Fibroblast of the aortic adventitia (primary cell): Measurements from ENCODE around the gene ZBED4. TPM values are rescaled to one million over a fixed set of nuclear protein-coding genes. Genes with fewer than 3 reads are reported as not detected.

Experiments used
- DNase-seq: peaks from one replicate; pipeline ENCODE4 v3.0.0-alpha.2; 2010; ENCODE audit warnings: low read depth
- H3K4me3 ChIP-seq: 2 replicates; pipeline ENCODE4 v1.5.1; 2011; ENCODE audit warnings: low read depth, mild to moderate bottlenecking, control low read depth, low read length, moderate library complexity
- total RNA-seq: library from RNA; depleted of rRNA; stranded (reverse); fragments of >200 nt; gene quantifications from 2 replicates; pipeline ENCODE4 v1.2.3, GENCODE V29; 2012; ENCODE audit warnings: low replicate concordance
- TF ChIP-seq, protein P1 (sequence below): IDR thresholded peaks from 2 replicates; pipeline ENCODE4 v1.5.1; 2011; ENCODE audit warnings: mild to moderate bottlenecking, low read length, control low read depth, inconsistent platforms; ENCODE audit not compliant: insufficient read depth

ZBED4 gene, protein sequence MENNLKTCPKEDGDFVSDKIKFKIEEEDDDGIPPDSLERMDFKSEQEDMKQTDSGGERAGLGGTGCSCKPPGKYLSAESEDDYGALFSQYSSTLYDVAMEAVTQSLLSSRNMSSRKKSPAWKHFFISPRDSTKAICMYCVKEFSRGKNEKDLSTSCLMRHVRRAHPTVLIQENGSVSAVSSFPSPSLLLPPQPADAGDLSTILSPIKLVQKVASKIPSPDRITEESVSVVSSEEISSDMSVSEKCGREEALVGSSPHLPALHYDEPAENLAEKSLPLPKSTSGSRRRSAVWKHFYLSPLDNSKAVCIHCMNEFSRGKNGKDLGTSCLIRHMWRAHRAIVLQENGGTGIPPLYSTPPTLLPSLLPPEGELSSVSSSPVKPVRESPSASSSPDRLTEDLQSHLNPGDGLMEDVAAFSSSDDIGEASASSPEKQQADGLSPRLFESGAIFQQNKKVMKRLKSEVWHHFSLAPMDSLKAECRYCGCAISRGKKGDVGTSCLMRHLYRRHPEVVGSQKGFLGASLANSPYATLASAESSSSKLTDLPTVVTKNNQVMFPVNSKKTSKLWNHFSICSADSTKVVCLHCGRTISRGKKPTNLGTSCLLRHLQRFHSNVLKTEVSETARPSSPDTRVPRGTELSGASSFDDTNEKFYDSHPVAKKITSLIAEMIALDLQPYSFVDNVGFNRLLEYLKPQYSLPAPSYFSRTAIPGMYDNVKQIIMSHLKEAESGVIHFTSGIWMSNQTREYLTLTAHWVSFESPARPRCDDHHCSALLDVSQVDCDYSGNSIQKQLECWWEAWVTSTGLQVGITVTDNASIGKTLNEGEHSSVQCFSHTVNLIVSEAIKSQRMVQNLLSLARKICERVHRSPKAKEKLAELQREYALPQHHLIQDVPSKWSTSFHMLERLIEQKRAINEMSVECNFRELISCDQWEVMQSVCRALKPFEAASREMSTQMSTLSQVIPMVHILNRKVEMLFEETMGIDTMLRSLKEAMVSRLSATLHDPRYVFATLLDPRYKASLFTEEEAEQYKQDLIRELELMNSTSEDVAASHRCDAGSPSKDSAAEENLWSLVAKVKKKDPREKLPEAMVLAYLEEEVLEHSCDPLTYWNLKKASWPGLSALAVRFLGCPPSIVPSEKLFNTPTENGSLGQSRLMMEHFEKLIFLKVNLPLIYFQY
- 5.3 and 8.3 TPM in 2 replicates for total RNA-seq

DNA sequence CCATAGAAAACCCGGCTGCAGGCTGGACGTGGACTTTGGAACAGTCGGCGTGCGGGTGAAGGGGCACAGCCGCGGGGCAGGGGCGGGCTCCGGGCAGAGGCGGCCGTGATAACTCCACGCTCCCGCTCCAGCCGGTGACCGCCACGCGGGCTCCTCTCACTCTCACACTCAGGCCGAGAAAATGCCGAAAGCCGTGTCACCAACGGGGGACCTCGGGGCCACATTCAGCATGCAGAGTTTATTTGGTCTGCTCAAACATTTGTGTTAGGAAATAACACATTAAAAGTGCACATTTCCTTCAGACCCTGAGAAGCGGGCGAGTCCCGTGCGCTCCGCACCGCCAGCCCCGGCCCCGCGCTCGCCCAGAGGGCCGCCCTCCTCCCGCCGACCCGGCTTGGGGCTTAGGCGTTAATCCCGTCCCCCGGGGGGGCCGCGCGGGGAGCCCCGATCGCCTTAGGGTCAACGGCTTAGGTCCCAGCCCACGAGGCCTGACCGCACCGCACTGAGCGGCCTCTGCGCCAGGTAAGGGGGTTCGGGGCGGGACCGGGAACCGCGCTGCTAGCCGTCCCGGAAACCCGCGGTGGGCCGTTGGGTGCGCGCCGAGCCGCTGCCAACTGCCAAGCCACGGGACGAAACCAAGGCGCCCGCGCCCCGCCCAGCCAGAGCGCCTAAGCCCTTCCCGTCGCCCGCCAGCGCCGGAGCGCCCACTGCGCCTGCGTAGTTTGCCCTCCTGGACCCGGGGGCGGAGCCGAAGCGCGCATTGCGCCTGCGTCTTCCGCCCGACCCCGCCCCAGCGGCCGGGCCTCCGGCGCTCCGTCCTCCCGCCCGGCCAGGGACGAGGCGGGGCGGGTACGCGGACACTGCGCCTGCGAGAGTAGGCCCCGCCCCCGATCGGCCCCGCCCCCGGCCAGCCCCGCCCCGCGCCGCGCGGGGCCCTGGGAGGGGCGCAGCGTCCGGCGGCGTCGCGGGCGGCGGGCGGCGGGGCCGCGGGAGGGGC, at the start of gene ZBED4:
Gene ZBED4 (plus strand): TSS at position 947 of the 997 bp plus-strand sequence. CDS start 29,819 bp downstream, outside the sequence.
- DNase-seq: peak; percentile 95
- TF ChIP-seq, protein P1, sequence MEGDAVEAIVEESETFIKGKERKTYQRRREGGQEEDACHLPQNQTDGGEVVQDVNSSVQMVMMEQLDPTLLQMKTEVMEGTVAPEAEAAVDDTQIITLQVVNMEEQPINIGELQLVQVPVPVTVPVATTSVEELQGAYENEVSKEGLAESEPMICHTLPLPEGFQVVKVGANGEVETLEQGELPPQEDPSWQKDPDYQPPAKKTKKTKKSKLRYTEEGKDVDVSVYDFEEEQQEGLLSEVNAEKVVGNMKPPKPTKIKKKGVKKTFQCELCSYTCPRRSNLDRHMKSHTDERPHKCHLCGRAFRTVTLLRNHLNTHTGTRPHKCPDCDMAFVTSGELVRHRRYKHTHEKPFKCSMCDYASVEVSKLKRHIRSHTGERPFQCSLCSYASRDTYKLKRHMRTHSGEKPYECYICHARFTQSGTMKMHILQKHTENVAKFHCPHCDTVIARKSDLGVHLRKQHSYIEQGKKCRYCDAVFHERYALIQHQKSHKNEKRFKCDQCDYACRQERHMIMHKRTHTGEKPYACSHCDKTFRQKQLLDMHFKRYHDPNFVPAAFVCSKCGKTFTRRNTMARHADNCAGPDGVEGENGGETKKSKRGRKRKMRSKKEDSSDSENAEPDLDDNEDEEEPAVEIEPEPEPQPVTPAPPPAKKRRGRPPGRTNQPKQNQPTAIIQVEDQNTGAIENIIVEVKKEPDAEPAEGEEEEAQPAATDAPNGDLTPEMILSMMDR: no peak
- peak within 1 kb of the TSS; percentile 86 for H3K4me3 ChIP-seq

DNA sequence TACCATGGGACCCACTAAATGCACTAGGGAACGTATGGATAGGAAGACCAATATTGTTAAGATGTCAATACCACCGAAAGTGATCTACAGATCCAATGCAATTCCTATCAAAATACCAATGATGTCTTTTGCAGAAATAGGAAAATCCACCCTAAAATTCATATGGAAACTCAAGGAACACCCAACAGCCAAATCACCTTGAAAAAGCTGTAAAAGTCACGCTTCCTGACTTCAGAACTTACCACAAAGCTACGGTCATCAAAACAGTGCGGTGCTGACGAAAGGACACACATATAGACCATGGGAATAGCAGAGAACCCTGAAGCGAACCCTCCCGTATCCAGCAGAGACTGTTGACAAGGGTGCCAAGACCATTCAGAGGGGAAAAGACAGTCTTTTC, 46.5 kb upstream of the ZBED4 start:
- DNase-seq: no peak
- TF ChIP-seq, protein P1: no peak
- no peak overlapping the region for H3K4me3 ChIP-seq

DNA sequence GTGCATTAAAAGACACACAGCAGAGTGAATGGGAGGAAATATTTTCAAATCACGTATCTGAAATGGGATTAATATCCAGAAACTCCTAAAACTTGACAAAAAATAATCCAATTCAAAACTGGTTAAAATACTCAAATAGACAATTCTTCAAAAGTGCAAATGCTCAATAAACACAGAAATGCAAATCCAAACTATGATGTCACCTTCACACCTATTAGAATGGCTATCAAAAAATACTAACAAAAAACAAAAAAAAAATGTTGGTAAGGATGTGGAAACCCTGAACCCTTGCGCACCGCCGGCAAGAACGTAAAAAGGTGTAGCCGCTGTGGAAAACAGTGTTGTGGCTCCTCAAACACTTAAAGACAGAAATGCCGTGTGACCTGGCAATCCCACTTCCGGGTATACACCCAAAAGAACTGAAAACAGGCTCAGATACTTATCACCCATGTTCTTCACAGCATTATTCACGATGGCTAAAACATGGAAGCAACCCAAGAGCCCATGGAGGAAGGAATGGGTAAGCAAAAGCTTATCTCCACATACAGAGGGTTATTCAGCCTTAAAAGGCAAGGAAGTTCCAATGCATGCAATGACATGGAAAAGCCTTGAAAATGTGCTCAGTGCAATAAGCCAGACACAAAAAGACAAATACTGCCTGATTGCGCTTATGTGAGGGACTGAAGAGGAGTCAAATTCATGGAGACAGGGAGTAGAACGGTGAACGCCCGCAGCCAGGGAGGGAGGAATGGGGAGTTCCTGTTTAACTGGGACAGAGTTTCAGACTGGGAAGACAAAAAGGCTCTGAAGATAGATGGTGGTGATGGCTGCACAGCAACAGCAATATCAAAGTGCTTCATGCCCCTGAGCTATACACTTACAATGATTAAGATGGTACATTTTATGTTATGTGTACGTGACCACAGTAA, 45.6 kb upstream of the ZBED4 start:
- H3K4me3 ChIP-seq: no peak overlapping the region
- peak; percentile 40 for DNase-seq
- TF ChIP-seq, protein P1: no peak

DNA sequence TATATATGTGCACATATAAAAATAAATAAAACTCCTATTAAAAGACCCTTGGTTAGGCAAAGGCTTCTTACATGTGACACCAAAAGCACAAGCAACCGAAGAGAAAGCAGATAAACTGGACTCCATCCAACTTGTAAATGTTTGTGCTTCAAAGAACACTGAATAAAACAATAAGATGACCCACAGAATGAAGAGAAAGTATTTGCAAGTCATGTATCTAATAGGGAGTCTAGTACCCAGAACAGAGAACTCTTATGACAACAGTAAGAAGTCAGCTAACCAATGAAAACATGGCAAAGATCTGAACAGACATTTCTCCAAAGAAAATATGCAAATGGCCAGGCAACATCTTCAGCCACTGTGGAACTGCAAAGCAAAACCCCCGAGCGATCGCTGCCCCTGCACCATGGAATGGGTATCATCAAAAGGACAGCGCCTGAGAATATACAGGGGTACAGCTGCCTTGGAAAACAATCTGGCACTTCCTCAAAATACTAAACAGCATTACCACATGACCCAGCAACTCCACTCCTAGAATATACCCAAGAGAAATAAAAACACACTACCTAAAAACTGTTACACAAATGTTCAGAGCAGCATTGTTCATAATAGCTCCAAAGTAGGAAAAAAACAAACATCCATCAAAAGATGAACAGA, 43.2 kb upstream of the ZBED4 start:
- TF ChIP-seq, protein P1: no peak
- peak; percentile 49 for DNase-seq
- H3K4me3 ChIP-seq: no peak overlapping the region
